SK-N-SH treated with all-trans-retinoic acid at 6 μM for 48 hours (cell line): ENCODE data around the gene ZFAND3.
A peak's percentile ranks its signal among the peaks of the same experiment; 100 is the strongest.

ENCODE experiments used
- ATAC-seq: fragments of 200-7000 bp; cut with Tn5 transposase; 3 replicates; pipeline ENCODE4 v1.9.1; 2020; ENCODE audit warnings: mild to moderate bottlenecking, moderate library complexity
- ARNTL ChIP-seq: fragments of 450-650 bp; formaldehyde crosslinking; IDR thresholded peaks from 2 replicates; pipeline ENCODE4 v1.5.0; 2020; ENCODE audit warnings: low read depth, mild to moderate bottlenecking, moderate library complexity, borderline replicate concordance
- BACH2 ChIP-seq: fragments of 250-450 bp; sonication (Bioruptor Pico); IDR thresholded peaks from 2 replicates; pipeline ENCODE4 v1.9.0; 2021; ENCODE audit warnings: mild to moderate bottlenecking, borderline replicate concordance
- CSDC2 ChIP-seq: fragments of 250-450 bp; sonication (Bioruptor Pico); IDR thresholded peaks from 2 replicates; pipeline ENCODE4 v1.5.0; 2020; ENCODE audit warnings: mild to moderate bottlenecking, moderate library complexity
- ESRRG ChIP-seq: fragments of 250-450 bp; sonication (Bioruptor Pico); IDR thresholded peaks from 2 replicates; pipeline ENCODE4 v1.6.1; 2021; ENCODE audit warnings: mild to moderate bottlenecking
- GLIS3 ChIP-seq: fragments of 250-450 bp; sonication (Bioruptor Pico); IDR thresholded peaks from 2 replicates; pipeline ENCODE4 v1.5.0; 2020; ENCODE audit warnings: mild to moderate bottlenecking, moderate library complexity
- ISL1 ChIP-seq: fragments of 250-450 bp; sonication (Bioruptor Pico); IDR thresholded peaks from 2 replicates; pipeline ENCODE4 v2.1.2; 2022; ENCODE audit warnings: mild to moderate bottlenecking, moderate library complexity
- OSR1 ChIP-seq: fragments of 250-450 bp; sonication (Bioruptor Pico); IDR thresholded peaks from 2 replicates; pipeline ENCODE4 v1.8.0; 2022; ENCODE audit warnings: moderate library complexity, mild to moderate bottlenecking, inconsistent platforms
- PPARA ChIP-seq: fragments of 250-450 bp; sonication (Bioruptor Pico); IDR thresholded peaks from 2 replicates; pipeline ENCODE4 v1.5.0; 2020; ENCODE audit warnings: mild to moderate bottlenecking, borderline replicate concordance
- RARB ChIP-seq: fragments of 250-450 bp; sonication (Bioruptor Pico); IDR thresholded peaks from 2 replicates; pipeline ENCODE4 v1.8.0; 2021; ENCODE audit warnings: mild to moderate bottlenecking, moderate library complexity
- SNAI2 ChIP-seq: fragments of 250-450 bp; sonication (Bioruptor Pico); IDR thresholded peaks from 2 replicates; pipeline ENCODE4 v1.5.0; 2020; ENCODE audit warnings: mild to moderate bottlenecking, moderate library complexity
- TCF4 ChIP-seq: fragments of 250-450 bp; sonication (Bioruptor Pico); IDR thresholded peaks from 2 replicates; pipeline ENCODE4 v1.8.0; 2021; ENCODE audit warnings: mild to moderate bottlenecking, moderate library complexity, borderline replicate concordance
- TOX ChIP-seq: fragments of 250-450 bp; sonication (Bioruptor Pico); IDR thresholded peaks from 2 replicates; pipeline ENCODE4 v1.8.0; 2021; ENCODE audit warnings: mild to moderate bottlenecking, moderate library complexity, borderline replicate concordance
- ZC3H10 ChIP-seq: fragments of 250-450 bp; sonication (Bioruptor Pico); IDR thresholded peaks from 2 replicates; pipeline ENCODE4 v1.5.1; 2021; ENCODE audit warnings: mild to moderate bottlenecking, moderate library complexity
- ZFP3 ChIP-seq: fragments of 250-450 bp; sonication (Bioruptor Pico); IDR thresholded peaks from 2 replicates; pipeline ENCODE4 v1.5.0; 2020; ENCODE audit warnings: mild to moderate bottlenecking, moderate library complexity
- ZFP30 ChIP-seq: fragments of 450-650 bp; formaldehyde crosslinking; IDR thresholded peaks from 2 replicates; pipeline ENCODE4 v1.5.0; 2022; ENCODE audit warnings: mild to moderate bottlenecking, moderate library complexity
- ZNF565 ChIP-seq: fragments of 450-650 bp; formaldehyde crosslinking; conservative IDR thresholded peaks from 2 replicates; pipeline ENCODE4 v1.5.0; 2020; ENCODE audit warnings: low read depth, mild to moderate bottlenecking, moderate library complexity
- ZNF70 ChIP-seq: fragments of 450-650 bp; formaldehyde crosslinking; IDR thresholded peaks from 2 replicates; pipeline ENCODE4 v1.5.0; 2020; ENCODE audit warnings: mild to moderate bottlenecking, moderate library complexity
- ZNF8 ChIP-seq: fragments of 450-650 bp; formaldehyde crosslinking; IDR thresholded peaks from 2 replicates; pipeline ENCODE4 v1.5.0; 2020; ENCODE audit warnings: mild to moderate bottlenecking, moderate library complexity
- TF ChIP-seq, protein P1 (sequence below): fragments of 250-450 bp; sonication (Bioruptor Pico); IDR thresholded peaks from 2 replicates; pipeline ENCODE4 v1.5.1; 2020; ENCODE audit warnings: low read depth, mild to moderate bottlenecking, moderate library complexity
- TF ChIP-seq, protein P2 (sequence below): fragments of 250-450 bp; sonication (Bioruptor Pico); IDR thresholded peaks from 2 replicates; pipeline ENCODE4 v1.8.0; 2020; ENCODE audit warnings: mild to moderate bottlenecking, moderate library complexity, borderline replicate concordance
- TF ChIP-seq, protein P3 (sequence below): fragments of 250-450 bp; sonication (Bioruptor Pico); IDR thresholded peaks from 2 replicates; pipeline ENCODE4 v1.5.1; 2021; ENCODE audit warnings: mild to moderate bottlenecking, moderate library complexity
- TF ChIP-seq, protein P4 (sequence below): fragments of 250-450 bp; sonication (Bioruptor Pico); IDR thresholded peaks from 2 replicates; pipeline ENCODE4 v1.5.0; 2020; ENCODE audit warnings: mild to moderate bottlenecking, moderate library complexity
- TF ChIP-seq, protein P5 (sequence below): fragments of 250-450 bp; sonication (Bioruptor Pico); IDR thresholded peaks from 2 replicates; pipeline ENCODE4 v1.8.0; 2021; ENCODE audit warnings: low read depth, mild to moderate bottlenecking, moderate library complexity, borderline replicate concordance

The ZFAND3 gene

DNA sequence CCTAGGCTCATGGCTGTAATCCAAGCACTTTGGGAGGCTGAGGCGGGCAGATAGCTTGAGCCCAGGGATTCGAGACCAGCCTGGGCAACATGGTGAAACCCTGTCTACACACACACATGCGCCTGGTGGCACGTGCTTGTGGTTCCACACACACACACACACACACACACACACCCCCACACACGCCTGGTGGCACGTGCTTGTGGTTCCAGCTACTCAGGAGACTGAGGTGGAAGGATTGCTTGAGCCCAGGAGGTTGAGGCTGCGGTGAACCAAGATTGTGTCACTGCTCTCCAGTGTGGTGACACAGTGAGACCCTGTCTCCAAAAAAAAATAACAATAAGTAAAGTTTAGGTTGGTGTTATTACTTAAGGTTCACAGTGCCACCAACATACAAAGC, 165.8 kb downstream of the ZFAND3 start:
- ATAC-seq = no peak
- TF ChIP-seq SNAI2 (CRISPR knock-in tag) (no peak), ZC3H10 (no peak), ZNF565 (CRISPR knock-in tag) (no peak), ZFP30 (no peak), ARNTL (CRISPR knock-in tag) (no peak), ISL1 (CRISPR knock-in tag) (no peak), OSR1 (no peak), GLIS3 (CRISPR knock-in tag) (no peak), BACH2 (CRISPR knock-in tag) (no peak), ZNF70 (CRISPR knock-in tag) (no peak), TOX (CRISPR knock-in tag) (no peak), ZNF8 (CRISPR knock-in tag) (no peak)
- TF ChIP-seq, protein P1, sequence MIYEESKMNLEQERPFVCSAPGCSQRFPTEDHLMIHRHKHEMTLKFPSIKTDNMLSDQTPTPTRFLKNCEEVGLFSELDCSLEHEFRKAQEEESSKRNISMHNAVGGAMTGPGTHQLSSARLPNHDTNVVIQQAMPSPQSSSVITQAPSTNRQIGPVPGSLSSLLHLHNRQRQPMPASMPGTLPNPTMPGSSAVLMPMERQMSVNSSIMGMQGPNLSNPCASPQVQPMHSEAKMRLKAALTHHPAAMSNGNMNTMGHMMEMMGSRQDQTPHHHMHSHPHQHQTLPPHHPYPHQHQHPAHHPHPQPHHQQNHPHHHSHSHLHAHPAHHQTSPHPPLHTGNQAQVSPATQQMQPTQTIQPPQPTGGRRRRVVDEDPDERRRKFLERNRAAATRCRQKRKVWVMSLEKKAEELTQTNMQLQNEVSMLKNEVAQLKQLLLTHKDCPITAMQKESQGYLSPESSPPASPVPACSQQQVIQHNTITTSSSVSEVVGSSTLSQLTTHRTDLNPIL (CRISPR knock-in tag) = no peak
- TF ChIP-seq, protein P2, sequence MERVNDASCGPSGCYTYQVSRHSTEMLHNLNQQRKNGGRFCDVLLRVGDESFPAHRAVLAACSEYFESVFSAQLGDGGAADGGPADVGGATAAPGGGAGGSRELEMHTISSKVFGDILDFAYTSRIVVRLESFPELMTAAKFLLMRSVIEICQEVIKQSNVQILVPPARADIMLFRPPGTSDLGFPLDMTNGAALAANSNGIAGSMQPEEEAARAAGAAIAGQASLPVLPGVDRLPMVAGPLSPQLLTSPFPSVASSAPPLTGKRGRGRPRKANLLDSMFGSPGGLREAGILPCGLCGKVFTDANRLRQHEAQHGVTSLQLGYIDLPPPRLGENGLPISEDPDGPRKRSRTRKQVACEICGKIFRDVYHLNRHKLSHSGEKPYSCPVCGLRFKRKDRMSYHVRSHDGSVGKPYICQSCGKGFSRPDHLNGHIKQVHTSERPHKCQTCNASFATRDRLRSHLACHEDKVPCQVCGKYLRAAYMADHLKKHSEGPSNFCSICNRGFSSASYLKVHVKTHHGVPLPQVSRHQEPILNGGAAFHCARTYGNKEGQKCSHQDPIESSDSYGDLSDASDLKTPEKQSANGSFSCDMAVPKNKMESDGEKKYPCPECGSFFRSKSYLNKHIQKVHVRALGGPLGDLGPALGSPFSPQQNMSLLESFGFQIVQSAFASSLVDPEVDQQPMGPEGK (CRISPR knock-in tag) = no peak

DNA sequence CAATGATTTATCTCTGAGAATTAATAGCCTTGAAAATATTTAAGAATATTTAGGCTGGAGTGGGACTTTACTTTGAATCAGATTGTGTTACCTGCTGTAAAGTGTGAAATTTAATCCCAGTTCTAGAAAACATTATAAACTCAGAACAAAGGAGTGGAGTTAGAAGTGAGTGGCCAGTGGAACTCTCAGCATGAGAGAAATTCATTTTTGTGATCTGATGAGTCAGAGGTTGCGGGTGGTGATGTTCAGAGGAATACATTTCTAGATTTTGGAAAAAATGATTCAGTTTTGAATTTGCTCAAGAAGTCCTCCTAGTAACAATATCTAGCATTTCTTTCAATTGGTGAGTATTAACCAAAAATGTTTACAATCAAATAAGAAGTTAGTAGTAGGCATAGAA, 167.5 kb downstream of the ZFAND3 start:
- TF ChIP-seq ARNTL (CRISPR knock-in tag) (no peak), ESRRG (CRISPR knock-in tag) (no peak), CSDC2 (no peak), PPARA (CRISPR knock-in tag) (no peak), ZNF70 (CRISPR knock-in tag) (no peak), ZFP3 (CRISPR knock-in tag) (no peak), TCF4 (CRISPR knock-in tag) (no peak)
- ATAC-seq = peak; percentile 51

DNA sequence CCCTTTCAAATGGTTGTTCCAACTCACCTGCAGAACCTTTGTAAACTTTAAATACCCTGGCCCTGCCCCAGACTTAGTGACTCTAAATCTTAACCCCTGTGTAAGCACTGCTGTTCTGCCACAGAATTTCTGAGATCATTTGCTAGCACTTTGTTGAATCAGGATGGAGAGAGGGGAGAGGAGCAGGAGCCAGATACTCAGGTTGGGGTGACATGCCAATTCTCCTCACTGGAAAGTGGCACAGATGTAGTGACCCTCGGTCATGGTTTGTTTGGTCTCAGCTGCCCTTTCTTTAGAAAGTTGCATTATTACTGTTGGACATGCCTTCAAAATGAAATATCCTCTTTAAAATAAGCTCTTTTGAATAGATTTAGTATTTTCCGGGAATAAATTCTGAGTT, 168.0 kb downstream of the ZFAND3 start:
- ATAC-seq = no peak
- TF ChIP-seq, protein P2 (CRISPR knock-in tag) = no peak
- TF ChIP-seq TOX (CRISPR knock-in tag) (no peak), OSR1 (no peak), ESRRG (CRISPR knock-in tag) (no peak), ISL1 (CRISPR knock-in tag) (no peak), ZNF70 (CRISPR knock-in tag) (no peak), ZNF565 (CRISPR knock-in tag) (no peak), ZFP3 (CRISPR knock-in tag) (no peak), ZNF8 (CRISPR knock-in tag) (no peak), GLIS3 (CRISPR knock-in tag) (no peak), SNAI2 (CRISPR knock-in tag) (no peak), RARB (no peak), ARNTL (CRISPR knock-in tag) (no peak), TCF4 (CRISPR knock-in tag) (no peak)
- TF ChIP-seq, protein P3, sequence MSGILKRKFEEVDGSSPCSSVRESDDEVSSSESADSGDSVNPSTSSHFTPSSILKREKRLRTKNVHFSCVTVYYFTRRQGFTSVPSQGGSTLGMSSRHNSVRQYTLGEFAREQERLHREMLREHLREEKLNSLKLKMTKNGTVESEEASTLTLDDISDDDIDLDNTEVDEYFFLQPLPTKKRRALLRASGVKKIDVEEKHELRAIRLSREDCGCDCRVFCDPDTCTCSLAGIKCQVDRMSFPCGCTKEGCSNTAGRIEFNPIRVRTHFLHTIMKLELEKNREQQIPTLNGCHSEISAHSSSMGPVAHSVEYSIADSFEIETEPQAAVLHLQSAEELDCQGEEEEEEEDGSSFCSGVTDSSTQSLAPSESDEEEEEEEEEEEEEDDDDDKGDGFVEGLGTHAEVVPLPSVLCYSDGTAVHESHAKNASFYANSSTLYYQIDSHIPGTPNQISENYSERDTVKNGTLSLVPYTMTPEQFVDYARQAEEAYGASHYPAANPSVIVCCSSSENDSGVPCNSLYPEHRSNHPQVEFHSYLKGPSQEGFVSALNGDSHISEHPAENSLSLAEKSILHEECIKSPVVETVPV (CRISPR knock-in tag) = no peak
- TF ChIP-seq, protein P4, sequence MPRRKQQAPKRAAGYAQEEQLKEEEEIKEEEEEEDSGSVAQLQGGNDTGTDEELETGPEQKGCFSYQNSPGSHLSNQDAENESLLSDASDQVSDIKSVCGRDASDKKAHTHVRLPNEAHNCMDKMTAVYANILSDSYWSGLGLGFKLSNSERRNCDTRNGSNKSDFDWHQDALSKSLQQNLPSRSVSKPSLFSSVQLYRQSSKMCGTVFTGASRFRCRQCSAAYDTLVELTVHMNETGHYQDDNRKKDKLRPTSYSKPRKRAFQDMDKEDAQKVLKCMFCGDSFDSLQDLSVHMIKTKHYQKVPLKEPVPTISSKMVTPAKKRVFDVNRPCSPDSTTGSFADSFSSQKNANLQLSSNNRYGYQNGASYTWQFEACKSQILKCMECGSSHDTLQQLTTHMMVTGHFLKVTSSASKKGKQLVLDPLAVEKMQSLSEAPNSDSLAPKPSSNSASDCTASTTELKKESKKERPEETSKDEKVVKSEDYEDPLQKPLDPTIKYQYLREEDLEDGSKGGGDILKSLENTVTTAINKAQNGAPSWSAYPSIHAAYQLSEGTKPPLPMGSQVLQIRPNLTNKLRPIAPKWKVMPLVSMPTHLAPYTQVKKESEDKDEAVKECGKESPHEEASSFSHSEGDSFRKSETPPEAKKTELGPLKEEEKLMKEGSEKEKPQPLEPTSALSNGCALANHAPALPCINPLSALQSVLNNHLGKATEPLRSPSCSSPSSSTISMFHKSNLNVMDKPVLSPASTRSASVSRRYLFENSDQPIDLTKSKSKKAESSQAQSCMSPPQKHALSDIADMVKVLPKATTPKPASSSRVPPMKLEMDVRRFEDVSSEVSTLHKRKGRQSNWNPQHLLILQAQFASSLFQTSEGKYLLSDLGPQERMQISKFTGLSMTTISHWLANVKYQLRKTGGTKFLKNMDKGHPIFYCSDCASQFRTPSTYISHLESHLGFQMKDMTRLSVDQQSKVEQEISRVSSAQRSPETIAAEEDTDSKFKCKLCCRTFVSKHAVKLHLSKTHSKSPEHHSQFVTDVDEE (CRISPR knock-in tag) = no peak
- TF ChIP-seq, protein P1 (CRISPR knock-in tag) = no peak
- TF ChIP-seq, protein P5, sequence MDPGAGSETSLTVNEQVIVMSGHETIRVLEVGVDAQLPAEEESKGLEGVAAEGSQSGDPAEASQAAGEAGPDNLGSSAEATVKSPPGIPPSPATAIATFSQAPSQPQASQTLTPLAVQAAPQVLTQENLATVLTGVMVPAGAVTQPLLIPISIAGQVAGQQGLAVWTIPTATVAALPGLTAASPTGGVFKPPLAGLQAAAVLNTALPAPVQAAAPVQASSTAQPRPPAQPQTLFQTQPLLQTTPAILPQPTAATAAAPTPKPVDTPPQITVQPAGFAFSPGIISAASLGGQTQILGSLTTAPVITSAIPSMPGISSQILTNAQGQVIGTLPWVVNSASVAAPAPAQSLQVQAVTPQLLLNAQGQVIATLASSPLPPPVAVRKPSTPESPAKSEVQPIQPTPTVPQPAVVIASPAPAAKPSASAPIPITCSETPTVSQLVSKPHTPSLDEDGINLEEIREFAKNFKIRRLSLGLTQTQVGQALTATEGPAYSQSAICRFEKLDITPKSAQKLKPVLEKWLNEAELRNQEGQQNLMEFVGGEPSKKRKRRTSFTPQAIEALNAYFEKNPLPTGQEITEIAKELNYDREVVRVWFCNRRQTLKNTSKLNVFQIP (CRISPR knock-in tag) = no peak
